Stimulated activated naive CD4-positive, alpha-beta T cell treated with Interleukin-2 at 50 U/mL for 16 hours (primary cell): ENCODE data around the gene PNMA3.
"Not testable (repeated sequence)": the region's sequence is repeated elsewhere in the genome, so short reads cannot be mapped to it uniquely, and the experiment has no call there.

Source experiments
- DNase-seq: peaks from one replicate; lab custom pipeline; 2025; lab: John Stamatoyannopoulos, UW

Gene PNMA3

GRCh38 chrX:153074262-153074899 is 18.1 kb downstream of the PNMA3 start:
- no peak for DNase-seq

- DNase-seq = no peak
Observed at GRCh38 chrX:153074935-153075334, 18.7 kb downstream of the PNMA3 start.

GRCh38 chrX:153075366-153075765 is 19.1 kb downstream of the PNMA3 start:
- DNase-seq = no peak

- DNase-seq = not testable (repeated sequence)
Observed at GRCh38 chrX:153077437-153078135, 21.3 kb downstream of the PNMA3 start.

- not testable (repeated sequence) for DNase-seq
Observed at GRCh38 chrX:153083238-153083923, 27.1 kb downstream of the PNMA3 start.

GRCh38 chrX:153102418-153102817 is 46.1 kb downstream of the PNMA3 start:
- DNase-seq = no peak

GRCh38 chrX:153104959-153105358 is 48.7 kb downstream of the PNMA3 start:
- DNase-seq = not testable (repeated sequence)

- DNase-seq = not testable (repeated sequence)
Observed at GRCh38 chrX:153106092-153106801, 50.0 kb downstream of the PNMA3 start.
